HG03108 (cell line): Measurements from ENCODE around the gene GLT1D1.

Experiments used
- ATAC-seq: cut with Tn5 transposase; IDR thresholded peaks from one replicate; pipeline ENCODE4 v1.9.1; 2021; ENCODE audit warnings: moderate library complexity; ENCODE audit not compliant: unreplicated experiment

GLT1D1 gene

DNA sequence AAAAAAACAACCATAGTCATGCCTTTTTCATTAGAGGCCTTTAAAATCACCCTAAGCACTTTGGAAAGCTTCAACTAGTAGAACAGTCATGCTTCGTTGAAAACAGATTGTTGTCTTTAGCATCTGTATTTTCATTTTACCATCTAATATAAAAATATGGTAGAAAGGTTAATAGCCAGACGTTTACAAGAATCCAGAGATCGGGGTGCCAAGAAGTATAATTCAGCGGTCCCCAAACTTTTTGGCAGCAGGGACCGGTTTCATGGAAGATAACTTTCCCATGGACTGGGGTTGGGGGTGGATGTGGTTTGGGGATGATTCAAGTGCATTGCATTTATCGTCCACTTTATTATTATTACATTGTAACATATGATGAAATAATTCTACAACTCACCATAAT lies 138.4 kb downstream of the GLT1D1 start:
- no peak for ATAC-seq

DNA sequence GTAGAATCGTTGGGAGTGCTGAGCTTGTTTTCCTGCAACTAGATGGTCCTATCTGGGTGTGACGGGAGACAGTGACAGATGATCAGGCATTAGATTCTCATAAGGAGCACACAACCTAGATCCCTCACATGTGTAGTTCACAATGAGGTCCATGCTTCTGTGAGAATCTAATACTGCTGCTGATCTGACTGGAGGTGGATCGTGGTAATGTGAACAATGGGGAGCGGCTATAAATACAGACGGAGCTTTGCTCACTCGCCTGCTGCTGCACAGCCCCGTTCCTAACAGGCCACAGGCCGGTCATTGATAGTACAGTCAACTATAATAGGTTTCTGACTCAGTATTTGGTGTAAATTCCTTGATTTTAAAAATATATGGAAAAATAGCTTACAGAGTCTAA lies 138.8 kb downstream of the GLT1D1 start:
- ATAC-seq, result no peak

DNA sequence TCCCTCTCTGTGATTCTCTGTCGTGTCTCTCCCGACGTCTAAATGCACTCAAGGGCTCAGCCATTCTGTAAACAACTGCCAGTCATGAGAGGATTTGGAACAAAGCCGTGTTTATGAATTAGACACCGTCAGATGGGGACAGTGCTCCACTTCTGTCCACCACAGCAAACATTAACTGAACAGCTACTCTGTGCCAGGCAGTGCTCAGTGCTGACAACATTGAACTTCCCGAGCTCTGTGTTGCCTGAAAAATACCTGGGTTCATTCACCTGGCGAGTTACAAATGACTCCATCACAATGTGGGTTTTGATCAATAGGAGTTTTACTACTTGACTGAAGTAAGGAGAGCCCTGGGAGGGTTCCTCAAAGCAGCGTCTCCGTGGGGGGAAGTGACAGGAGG lies 139.3 kb downstream of the GLT1D1 start:
- no peak for ATAC-seq

DNA sequence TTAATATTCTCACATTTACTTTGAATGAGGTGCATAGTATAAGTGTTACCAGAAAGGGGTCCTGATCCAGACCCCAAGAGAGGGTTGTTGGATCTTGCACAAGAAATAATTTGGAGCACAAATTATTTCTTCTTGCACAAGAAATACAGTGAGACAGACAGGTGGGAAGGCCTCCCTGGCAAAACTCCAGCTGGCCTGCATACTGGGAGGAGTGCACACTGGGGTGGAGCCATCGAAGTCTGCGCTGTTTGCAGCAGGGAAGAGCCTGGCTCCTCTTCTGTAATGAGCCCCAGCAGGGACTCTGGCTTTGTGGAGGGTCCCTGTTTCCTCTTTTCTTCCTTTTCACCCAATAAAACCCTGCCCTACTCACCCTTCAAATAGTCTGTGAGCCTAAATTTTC lies 141.6 kb downstream of the GLT1D1 start:
- ATAC-seq, result no peak

DNA sequence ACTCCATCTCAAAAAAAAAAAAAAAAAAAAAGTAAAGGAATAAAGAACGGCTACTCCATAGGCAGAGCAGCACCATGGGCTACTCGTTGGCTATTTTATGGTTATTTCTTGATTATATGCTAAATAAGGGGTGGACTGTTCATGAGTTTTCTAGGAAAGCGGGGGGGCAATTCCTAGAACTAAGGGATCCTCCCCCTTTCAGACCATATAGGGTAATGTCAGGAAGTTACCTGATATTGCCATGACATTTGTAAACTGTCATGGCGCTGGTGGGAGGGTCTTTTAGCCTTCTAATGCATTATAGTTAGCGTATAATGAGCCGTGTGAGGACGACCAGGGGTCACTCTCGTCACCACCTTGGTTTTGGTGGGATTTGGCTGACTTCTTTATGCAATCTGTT lies 142.3 kb downstream of the GLT1D1 start:
- no peak for ATAC-seq

DNA sequence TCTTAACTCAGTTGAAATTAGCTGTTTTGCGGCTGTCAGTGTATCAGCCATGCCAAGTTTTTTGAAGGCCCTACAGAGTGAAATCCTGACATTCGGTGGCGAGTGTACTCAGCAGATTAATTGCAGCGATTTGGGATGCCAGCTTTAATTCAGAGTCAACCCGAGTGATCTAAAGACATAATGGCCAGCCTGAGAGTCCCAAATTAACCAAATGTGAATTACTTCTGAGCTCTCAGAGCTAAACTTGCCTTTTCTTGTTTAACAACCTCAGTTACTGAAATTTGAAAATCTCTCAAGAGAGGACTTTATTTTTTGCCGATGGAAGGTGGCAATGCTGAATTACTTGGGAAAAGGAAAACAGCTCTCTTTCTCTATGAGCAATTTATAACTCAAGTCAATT lies 148.5 kb downstream of the GLT1D1 start:
- ATAC-seq, result no peak

DNA sequence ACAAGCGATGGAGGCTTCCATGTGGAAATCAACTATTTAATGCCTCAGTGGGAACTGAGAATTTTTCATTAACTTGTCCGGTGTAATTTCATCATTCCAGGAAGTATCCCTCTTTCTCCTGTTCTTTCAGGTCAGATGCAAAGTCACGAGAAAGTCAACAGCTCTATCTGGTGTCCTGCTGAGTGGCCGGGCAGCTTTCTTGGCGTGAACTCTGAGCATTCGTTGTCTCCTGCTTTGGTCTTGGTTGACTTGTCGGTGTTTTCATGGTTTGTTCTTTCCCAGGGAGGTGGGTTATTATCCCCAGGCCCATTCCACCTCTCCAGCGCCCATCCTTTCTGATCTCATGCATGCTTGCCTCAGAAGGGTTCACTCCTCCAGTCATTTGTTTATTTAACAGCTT lies 149.1 kb downstream of the GLT1D1 start:
- ATAC-seq, result no peak

DNA sequence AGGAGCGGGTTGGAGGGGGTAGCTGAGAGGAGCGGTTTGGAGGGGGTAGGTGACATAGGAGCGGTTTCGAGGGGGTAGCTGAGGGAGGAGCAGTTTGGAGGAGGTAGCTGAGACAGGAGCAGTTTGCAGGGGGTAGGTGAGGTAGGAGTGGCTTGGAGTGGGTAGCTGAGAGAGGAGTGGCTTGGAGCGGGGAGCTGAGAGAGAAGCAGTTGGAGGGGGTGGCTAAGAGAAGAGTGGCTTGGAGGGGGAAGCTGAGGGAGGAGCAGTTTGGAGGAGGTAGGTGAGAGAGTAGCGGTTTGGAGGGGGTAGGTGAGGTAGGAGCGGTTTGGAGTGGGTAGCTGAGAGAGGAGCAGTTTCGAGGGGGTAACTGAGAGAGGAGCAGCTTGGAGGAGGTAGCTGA lies 152.1 kb downstream of the GLT1D1 start:
- no peak for ATAC-seq

DNA sequence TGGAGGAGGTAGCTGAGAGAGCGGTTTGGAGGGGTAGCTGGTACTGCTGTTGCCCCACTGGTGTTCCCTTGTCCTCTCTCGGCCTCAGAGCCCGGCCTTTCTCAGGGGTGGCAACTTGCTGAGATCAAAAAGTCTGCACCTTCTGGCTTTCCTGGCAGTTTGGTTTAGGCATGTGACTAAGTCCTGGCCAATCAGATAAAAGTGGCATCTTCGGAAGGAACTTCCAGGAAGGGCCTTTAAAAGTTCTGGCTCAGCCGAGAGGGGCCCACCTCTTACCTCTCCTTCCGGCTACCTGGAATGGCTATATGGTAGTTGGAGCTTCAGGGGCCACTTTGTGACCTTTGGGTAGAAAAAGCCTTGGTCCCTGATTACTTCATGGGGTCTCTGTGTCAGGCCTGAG lies 152.6 kb downstream of the GLT1D1 start:
- ATAC-seq, result no peak

DNA sequence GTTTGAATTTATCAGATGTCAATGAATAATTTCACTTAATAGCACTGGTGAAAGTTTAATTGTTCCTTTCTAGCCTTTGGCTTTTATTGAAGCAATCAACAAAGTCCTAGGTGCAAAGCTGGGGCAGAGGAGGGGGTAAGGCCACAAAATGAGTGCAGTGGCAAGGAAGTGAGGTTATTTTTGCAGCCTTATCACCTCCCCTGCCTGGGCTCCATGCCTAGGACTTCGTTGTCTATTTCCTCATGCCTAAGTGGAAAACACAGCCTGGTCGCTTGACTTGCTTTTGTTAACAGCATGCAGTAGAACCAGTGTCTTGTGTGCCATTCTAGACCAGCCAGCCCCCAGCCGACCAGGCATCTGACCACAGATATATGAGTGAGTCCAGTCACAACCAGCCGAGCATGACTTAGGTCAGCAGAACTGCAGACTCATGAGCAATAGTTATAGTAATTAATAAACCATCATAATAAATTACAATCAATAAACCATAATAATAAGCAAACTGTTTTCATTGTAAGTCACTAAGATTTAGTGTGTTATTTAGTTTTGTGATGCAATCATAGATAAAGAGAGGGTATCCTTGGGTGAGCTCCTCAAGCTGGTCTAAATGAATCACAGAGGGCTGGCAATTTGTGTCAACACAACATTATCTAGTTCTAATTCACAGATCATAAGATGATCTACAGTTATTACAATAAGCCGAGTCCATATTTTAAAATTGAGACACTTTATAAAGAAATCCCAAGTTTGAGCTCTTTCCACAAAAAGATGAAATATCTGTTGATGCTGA lies 156.8 kb downstream of the GLT1D1 start:
- ATAC-seq, result no peak

DNA sequence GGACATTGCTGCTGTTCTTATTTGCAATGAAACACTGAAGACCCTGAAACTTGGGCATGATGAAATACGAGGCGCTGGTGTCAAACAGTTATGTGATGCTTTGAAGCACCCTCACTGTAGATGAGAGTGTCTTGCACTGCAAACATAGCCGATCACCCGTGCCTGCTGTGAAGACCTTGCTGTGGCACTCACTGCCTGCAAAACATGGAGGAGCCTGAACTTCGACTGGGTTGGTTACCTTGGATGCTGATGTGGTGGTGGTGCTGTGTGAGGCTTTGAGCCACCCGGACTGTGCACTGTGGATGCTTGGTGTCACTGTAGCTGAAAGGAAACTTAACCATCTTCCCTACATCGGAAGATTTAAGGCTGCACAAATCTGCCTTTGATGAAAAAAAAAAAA lies 162.9 kb downstream of the GLT1D1 start:
- no peak for ATAC-seq

DNA sequence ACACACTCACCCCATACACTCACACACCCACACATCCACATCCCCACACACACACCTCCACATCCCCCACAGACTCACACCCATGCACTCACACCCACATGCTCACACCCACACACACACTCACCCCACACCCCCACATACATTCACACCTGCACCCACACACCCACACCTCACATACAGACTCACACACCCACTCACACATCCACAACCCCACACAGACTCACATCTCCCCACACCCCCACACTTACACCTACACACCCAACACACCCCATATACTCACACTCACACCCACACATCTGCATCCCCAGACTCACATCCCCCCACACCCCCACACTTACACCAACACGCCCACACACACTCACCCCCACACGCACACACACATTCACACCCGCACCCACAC lies 171.8 kb downstream of the GLT1D1 start:
- no peak for ATAC-seq

DNA sequence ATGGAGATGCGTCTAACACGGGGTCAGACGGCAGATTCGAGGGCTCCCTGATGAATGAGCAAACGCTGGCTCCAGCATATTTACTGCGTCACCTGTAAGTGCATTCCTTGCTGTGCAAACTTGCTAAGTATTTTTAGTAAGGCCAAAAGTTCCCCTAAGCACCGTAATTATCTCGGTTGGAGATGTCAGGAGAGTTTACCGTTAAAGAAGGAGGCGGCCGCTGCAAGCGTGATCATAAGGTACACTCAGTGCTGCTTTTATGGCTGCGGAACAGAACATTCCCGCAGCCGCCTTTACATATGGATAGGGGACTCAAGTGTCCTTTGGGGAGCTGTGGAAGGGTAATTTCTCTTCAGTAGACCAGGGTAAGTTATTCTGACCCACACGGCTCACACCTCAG lies 175.6 kb downstream of the GLT1D1 start:
- no peak for ATAC-seq
